ENCODE results near the gene MAL.

The MAL gene

GRCh38 chr2:95017071-95017501 lies 8.4 kb upstream of the MAL start:
- no peak for DNase-seq

GRCh38 chr2:95017836-95018235 lies 7.7 kb upstream of the MAL start:
- no peak for DNase-seq

- DNase-seq = no peak
Observed at GRCh38 chr2:95018301-95018700, 7.2 kb upstream of the MAL start.

DNA sequence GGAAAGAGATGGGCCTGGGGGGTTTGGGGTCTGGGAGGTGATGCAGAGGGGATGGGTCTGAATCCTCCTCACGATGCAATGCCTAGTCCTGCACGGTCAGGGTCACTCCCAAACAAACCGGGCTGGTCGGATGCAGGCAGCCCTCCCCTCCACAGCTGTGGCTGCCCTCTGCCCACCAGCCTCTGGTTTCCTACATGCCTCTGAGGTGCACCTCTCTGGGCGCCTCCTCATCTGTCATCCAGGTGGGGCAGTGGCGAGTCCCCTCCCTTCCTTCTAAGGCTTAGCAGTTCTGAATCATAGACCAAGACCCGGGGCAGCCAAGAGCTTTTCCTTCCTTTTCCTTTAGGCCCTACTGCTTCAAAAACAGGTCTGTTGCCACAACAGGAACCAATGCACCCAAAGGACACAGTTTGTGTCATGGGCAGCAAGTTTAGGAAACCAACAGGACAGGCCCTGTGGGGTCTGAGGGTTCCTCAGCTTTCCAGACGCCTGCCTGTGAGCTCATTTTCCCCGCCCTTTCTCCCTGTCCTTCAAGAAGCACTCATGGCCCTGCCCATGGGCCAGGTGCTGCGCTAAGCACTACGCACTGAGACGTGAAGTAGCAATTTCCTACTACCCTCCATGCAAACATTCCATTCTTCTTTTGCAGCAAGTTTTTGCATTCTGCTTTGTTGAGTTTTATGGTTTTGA lies 6.5 kb upstream of the MAL start:
- no peak for DNase-seq

GRCh38 chr2:95019572-95019971 lies 5.9 kb upstream of the MAL start:
- DNase-seq = no peak

DNA sequence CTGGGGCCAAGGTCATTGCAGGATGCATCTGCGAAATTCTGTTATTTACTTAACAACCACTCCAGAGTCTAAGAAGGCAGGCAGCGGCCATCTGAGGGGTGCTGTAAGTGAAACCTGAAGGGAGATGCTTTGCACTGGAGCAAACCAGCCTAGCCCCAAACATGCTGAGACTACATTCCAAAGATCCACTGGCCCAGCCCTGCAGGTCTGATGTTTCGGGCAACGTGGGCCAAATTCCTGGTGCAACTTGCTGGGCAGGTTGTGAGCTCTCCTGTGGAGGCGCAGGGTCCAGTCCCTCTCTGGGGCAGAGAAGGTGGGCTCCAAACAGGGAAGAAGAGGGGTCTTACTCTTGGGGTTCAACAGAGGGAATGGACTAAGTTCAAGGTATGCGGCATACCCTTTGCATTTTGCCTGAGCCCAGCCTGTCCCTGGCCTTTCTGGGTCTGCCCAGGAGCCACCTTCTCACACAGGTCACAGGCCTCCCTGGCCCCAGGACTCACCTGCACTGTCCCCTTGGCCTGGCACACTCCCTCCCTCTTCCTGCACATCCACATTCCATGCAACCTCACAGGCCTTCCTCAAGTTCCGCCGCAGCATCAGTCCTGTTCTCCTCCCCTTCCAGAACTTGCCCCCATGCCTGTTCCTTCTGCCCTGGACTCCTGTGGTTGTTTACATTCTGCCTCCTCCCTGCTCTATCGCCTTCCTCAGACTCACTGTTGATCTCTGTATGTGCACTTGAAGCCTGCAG lies 5.1 kb upstream of the MAL start:
- DNase-seq = no peak

DNA sequence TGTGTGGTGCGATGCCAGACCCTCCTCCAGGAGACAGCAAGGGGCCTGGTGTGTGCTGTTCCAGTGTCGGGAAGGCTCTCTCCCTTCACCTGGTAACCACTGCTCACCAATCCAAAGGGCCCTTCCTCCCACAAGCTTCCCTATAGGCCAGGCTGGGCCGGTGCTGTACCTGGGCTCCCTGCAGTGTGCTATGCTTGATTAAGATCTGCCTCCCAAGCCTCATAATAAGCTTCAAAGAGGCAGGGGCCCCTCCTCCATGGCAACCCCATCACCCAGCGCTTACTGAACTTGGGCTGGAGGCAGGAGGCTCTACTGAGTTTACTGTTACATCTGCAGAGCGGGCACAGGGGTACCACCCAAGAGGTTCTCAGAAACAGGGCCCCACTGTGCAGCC lies 4.5 kb upstream of the MAL start:
- DNase-seq = no peak

DNA sequence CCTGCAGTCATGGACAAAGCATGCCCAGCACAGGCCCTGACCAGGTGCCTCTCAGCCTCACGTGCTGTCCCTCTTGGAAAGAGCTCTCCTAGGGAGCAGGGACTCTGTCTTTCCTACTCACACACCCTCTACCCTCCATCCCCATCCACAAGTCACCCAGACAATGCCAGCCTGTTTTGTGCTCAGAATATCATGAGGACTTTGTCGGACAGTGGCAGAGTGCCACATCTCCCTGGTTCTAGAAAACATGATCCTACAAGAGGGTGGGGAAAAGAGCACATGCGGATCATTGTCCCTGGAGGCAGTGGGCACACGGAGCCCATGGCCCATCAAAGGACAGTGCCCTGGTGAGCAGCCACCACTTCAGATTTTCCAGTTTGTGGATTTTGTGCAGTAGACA lies 3.7 kb upstream of the MAL start:
- no peak for DNase-seq

DNA sequence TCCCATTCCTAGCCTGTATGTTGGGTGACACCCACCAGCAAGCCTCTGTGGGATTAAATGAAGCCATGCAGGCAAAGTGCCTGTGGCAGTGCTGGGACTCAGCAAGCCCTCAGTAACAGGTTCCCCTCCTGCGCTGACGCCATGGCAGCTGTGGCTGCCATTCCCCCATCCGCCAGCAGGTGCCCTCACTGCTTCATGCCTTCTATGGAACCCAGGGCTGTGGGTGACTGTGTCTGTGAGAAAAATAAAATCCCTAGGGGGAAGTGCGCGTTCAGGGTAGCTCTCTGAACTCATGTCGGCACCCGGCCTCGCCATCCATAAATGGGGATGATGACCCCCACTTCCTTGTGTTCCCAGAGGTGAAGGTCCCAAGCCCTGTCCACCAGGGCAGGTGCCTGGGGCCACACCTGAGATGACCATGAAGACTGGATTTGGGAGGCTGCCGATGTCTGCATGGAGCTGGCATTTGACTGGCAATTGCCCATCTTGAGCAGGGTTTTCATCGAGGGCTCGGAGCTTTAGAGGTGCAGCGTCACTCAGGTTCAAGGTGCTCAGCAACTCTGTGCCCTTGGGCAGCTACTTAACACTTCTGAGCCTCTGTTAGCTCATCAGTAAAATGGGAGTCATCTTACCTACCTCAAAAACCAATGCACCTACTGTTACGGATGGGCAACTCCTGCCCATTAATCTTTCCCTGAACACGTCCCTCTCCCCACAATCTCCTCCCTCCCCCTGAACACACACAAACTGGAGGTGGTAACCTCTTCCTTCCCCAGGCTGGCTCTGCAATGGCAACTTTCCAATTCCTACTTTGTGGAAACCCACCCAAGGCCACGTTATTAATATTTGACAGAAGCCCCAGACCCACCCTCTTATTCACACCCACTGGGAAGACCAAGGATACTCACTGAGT lies 2.9 kb upstream of the MAL start:
- DNase-seq = peak; percentile 68

- no peak for DNase-seq
Observed at GRCh38 chr2:95023222-95023597, 2.3 kb upstream of the MAL start.

- no peak for DNase-seq
Observed at GRCh38 chr2:95024371-95024770, 1.1 kb upstream of the MAL start.

GRCh38 chr2:95024960-95025405 lies 525 bp upstream of the MAL start:
- DNase-seq = no peak

GRCh38 chr2:95026471-95027368 lies 1.2 kb downstream of the MAL start:
- DNase-seq = no peak

DNA sequence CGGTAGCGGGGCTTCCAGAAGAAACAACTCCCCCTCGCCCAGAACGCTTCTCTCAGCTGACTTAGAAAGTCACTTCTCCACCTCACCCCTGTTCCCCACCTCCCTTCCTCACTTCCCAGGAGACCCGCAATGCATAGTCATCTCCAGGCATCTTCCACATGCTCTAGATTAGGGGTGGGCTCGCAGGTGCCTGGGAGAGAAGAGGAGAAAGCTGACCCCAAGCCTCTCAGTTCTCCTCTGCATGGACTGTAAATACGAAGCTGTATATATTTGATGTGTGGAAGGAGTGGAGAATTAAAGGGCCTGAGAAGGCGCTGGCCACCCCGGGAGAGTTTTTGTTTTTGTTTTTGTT lies 1.8 kb downstream of the MAL start:
- no peak for DNase-seq

DNA sequence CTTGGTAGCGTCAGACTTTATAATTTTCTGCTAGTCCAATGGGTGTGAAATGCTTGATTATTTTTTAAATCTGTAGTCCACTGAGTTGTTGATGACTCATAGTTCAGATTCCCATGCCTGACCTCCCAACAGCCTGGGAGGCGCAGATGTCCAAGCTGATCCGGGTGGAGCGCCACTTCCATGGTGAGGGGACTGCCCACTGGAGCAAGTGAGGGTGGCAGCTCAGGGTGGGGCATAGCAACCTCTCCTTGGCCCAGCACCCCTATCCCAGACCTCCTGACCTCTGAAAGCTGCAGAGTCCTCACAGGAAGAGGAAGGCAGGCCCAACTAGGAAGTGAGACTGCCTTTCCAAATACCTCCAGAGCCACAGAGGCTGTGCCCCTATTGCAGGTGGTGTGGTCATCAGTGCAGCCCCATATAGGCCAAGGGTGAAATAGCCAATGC lies 4.4 kb downstream of the MAL start:
- DNase-seq = no peak

- no peak for DNase-seq
Observed at GRCh38 chr2:95030496-95030895, 5.0 kb downstream of the MAL start.

- no peak for DNase-seq
Observed at GRCh38 chr2:95031076-95031725, 5.7 kb downstream of the MAL start.

DNA sequence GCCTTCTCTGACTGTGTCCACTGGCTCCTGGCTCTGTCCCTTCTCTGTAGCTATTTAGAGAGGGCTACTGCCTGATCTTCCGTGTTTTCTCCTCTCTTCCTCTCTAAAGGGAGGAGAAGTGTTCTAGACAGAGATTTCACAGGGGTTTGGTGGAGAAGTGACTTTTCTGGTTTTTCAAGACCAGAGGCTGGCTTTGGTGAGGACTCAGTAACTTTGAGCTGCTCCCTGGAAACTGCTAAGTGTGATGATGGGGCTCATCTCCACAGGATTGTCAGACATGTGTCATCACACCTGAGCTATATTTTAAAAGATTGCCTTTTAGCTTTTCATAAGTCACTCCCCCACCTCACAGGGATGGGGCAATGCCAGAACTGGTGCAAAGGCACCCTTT lies 6.2 kb downstream of the MAL start:
- DNase-seq = no peak

- DNase-seq = no peak
Observed at GRCh38 chr2:95032341-95032740, 6.8 kb downstream of the MAL start.

DNA sequence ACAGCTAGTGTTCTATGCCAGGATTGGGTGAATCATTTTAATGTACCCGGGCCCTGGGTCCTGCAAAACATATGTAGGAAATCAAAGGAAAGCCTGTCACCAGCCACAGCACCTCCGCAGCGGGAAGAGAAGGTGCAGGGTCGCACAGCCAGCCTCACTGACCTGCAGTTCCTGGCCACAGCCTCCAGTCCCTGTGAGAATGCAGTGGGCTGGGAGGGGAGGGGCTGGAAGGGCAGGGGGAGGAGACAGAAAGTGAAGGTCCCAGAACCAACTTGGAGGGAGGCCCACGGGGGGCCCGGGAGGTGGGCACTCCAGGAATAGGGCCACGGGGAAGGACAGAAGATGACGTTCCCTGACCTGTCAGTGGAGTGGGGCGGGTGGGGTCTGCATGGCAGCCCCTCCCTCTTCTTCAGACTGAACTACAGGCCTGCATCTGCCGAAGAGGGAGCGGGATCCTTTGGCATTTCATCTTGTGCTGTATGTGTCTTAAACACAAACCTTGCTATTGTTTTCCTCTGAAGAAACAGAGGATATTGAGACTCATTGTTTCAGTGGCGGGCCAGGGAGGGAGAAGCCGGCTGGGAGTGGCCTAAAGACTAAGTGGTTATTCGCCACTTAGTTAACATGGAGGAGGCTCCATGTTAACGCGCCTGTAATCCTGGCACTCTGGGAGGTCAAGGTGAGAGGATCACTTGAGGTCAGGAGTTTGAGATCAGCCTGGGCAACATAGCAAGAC lies 7.5 kb downstream of the MAL start:
- DNase-seq = no peak

GRCh38 chr2:95034221-95034620 lies 8.7 kb downstream of the MAL start:
- no peak for DNase-seq
